OCI-LY3 (cell line): ENCODE data around the gene EXOC4.

Experiments
- EZH2phosphoT487 ChIP-seq: fragments of 200-600 bp; shearing (Covaris generic); IDR thresholded peaks from 2 replicates; pipeline ENCODE4 v1.6.1; 2018; ENCODE audit warnings: antibody characterized with exemption, mixed run types, low read depth
- TF ChIP-seq, protein P1 (sequence below): fragments of 200-600, 300-600 bp; sonication (generic); IDR thresholded peaks from 2 replicates; pipeline ENCODE4 v1.5.1; 2014; ENCODE audit warnings: antibody characterized with exemption, low read length, low read depth

DNA sequence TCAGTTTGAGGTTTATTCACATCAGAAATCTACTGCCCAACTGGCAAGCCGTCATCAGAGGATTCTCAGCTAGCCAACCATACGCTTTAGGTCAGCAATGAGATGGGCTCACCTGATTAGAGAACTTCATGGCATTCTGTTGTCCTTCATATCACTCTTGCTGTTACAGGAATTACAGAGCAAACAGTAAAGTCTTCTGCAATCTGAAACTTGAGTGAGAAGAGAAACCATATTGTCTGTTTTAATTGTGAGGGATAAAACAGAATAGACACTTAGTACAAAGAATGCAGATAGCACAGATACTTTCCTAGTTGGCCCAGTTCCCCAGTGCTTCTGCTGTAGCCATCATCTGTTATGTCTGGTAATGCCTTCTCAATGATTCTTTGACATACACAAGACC, 366.6 kb downstream of the EXOC4 start:
- TF ChIP-seq, protein P1, sequence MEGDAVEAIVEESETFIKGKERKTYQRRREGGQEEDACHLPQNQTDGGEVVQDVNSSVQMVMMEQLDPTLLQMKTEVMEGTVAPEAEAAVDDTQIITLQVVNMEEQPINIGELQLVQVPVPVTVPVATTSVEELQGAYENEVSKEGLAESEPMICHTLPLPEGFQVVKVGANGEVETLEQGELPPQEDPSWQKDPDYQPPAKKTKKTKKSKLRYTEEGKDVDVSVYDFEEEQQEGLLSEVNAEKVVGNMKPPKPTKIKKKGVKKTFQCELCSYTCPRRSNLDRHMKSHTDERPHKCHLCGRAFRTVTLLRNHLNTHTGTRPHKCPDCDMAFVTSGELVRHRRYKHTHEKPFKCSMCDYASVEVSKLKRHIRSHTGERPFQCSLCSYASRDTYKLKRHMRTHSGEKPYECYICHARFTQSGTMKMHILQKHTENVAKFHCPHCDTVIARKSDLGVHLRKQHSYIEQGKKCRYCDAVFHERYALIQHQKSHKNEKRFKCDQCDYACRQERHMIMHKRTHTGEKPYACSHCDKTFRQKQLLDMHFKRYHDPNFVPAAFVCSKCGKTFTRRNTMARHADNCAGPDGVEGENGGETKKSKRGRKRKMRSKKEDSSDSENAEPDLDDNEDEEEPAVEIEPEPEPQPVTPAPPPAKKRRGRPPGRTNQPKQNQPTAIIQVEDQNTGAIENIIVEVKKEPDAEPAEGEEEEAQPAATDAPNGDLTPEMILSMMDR, result no peak
- TF ChIP-seq EZH2phosphoT487, result no peak
